GM23338 (cell line): ENCODE results near the gene NAGA. TPM values are rescaled to one million over a fixed set of nuclear protein-coding genes. Genes with fewer than 3 reads are reported as not detected.
"Not testable (repeated sequence)": the region's sequence is repeated elsewhere in the genome, so short reads cannot be mapped to it uniquely, and the experiment has no call there.

Experiments used
- ATAC-seq: fragments of 200-7000 bp; cut with Tn5 transposase; 3 replicates; pipeline ENCODE4 v1.9.1; 2020
- DNase-seq: peaks from one replicate; pipeline ENCODE4 v3.0.0-alpha.2; 2015; ENCODE audit warnings: low spot score
- H2AFZ ChIP-seq: fragments of 200-600 bp; sonication (generic); 2 replicates; pipeline ENCODE4 v1.8.0; 2016; ENCODE audit warnings: antibody characterized with exemption, mild to moderate bottlenecking, moderate library complexity
- H3F3A ChIP-seq: fragments of 200-600 bp; sonication (generic); replicated peaks from 2 replicates; pipeline ENCODE4 v1.8.0; 2017; ENCODE audit warnings: antibody characterized with exemption, mixed run types, low read depth
- H3K27ac ChIP-seq: fragments of 200-600 bp; sonication (generic); 2 replicates; pipeline ENCODE4 v1.6.1; 2016; ENCODE audit warnings: low read depth
- H3K27me3 ChIP-seq: fragments of 200-600 bp; sonication (generic); 2 replicates; pipeline ENCODE4 v1.8.0; 2016; ENCODE audit warnings: mild to moderate bottlenecking, mixed run types, moderate library complexity; ENCODE audit not compliant: insufficient read depth
- H3K36me3 ChIP-seq: fragments of 200-600 bp; sonication (generic); 2 replicates; pipeline ENCODE4 v1.8.0; 2016; ENCODE audit warnings: mild to moderate bottlenecking; ENCODE audit not compliant: insufficient read depth
- H3K4me1 ChIP-seq: fragments of 200-600 bp; sonication (generic); 2 replicates; pipeline ENCODE4 v1.8.0; 2016; ENCODE audit warnings: mild to moderate bottlenecking, moderate library complexity; ENCODE audit not compliant: insufficient read depth
- H3K4me2 ChIP-seq: fragments of 200-600 bp; sonication (generic); 2 replicates; pipeline ENCODE4 v1.7.1; 2017; ENCODE audit warnings: mixed run types
- H3K4me3 ChIP-seq: fragments of 200-600 bp; sonication (generic); 2 replicates; pipeline ENCODE4 v1.6.1; 2016; ENCODE audit warnings: mixed run types
- H3K79me2 ChIP-seq: fragments of 200-600 bp; sonication (generic); replicated peaks from 2 replicates; pipeline ENCODE4 v1.8.0; 2017; ENCODE audit warnings: mild to moderate bottlenecking; ENCODE audit not compliant: insufficient read depth
- H3K9me2 ChIP-seq: fragments of 200-600 bp; sonication (generic); 2 replicates; pipeline ENCODE4 v1.8.0; 2017; ENCODE audit not compliant: insufficient read depth
- H4K20me1 ChIP-seq: fragments of 200-600 bp; sonication (generic); replicated peaks from 2 replicates; pipeline ENCODE4 v1.8.0; 2017; ENCODE audit warnings: mild to moderate bottlenecking; ENCODE audit not compliant: insufficient read depth
- H3K27ac Mint-ChIP-seq: 2 replicates; pipeline ENCODE4 v1.8.0; 2020; ENCODE audit warnings: inconsistent platforms, mild to moderate bottlenecking, moderate library complexity, mixed read lengths
- H3K27me3 Mint-ChIP-seq: 3 replicates; pipeline ENCODE4 v1.8.0; 2022; ENCODE audit warnings: low read depth, mild to moderate bottlenecking, moderate library complexity, mixed read lengths, inconsistent platforms; ENCODE audit not compliant: insufficient read depth, poor library complexity
- H3K36me3 Mint-ChIP-seq: 3 replicates; pipeline ENCODE4 v1.8.0; 2021; ENCODE audit warnings: low read depth, mild to moderate bottlenecking, inconsistent platforms, moderate library complexity, mixed read lengths
- H3K4me1 Mint-ChIP-seq: 3 replicates; pipeline ENCODE4 v1.8.0; 2020; ENCODE audit warnings: mild to moderate bottlenecking, inconsistent platforms, mixed read lengths
- H3K4me3 Mint-ChIP-seq: 3 replicates; pipeline ENCODE4 v1.8.0; 2021; ENCODE audit warnings: moderate library complexity, mild to moderate bottlenecking, inconsistent platforms, mixed read lengths
- H3K9me3 Mint-ChIP-seq: 3 replicates; pipeline ENCODE4 v1.8.0; 2020; ENCODE audit warnings: moderate library complexity, mild to moderate bottlenecking, inconsistent platforms, mixed read lengths
- CREB1 ChIP-seq: fragments of 250-450 bp; sonication (Bioruptor Pico); IDR thresholded peaks from 2 replicates; pipeline ENCODE4 v1.5.0; 2020; ENCODE audit warnings: low read depth, mild to moderate bottlenecking, moderate library complexity
- CTCF ChIP-seq, 2 experiments: fragments of 200-600 bp in 1 of 2; sonication (generic) in 1 of 2; conservative IDR thresholded peaks; 2 replicates each; pipeline versions ENCODE4 v1.5.1 to v1.6.1; 2016 to 2017; ENCODE audit warnings: antibody characterized with exemption in 2 of 2, low read depth in 2 of 2, mild to moderate bottlenecking in 2 of 2, moderate library complexity in 1 of 2
- NANOG ChIP-seq: IDR thresholded peaks from 2 replicates; pipeline ENCODE4 v1.6.1; 2016; ENCODE audit warnings: antibody characterized with exemption, borderline replicate concordance
- REST ChIP-seq: IDR thresholded peaks from one replicate; pipeline ENCODE4 v1.6.1; 2018; ENCODE audit warnings: antibody characterized with exemption; ENCODE audit not compliant: unreplicated experiment
- polyA plus RNA-seq: library from polyadenylated mRNA; unstranded; fragments of >200 nt; fragmentation: Nextera tagmentation; extraction: Ambion mirVana; gene quantifications from 2 replicates; pipeline ENCODE4 v1.2.1, GENCODE V29; 2016
- total RNA-seq: library from RNA; depleted of rRNA; stranded (reverse); fragments of >200 nt; shearing (Covaris generic); gene quantifications from 2 replicates; pipeline ENCODE4 v1.2.3, GENCODE V29; 2014
- TF ChIP-seq, protein P1 (sequence below): IDR thresholded peaks from 2 replicates; pipeline ENCODE4 v1.6.1; 2016; ENCODE audit warnings: antibody characterized with exemption

Gene NAGA
- total and polyA plus RNA-seq, 2 experiments from 2014 or later, result 6.3 to 21.4 TPM

DNA sequence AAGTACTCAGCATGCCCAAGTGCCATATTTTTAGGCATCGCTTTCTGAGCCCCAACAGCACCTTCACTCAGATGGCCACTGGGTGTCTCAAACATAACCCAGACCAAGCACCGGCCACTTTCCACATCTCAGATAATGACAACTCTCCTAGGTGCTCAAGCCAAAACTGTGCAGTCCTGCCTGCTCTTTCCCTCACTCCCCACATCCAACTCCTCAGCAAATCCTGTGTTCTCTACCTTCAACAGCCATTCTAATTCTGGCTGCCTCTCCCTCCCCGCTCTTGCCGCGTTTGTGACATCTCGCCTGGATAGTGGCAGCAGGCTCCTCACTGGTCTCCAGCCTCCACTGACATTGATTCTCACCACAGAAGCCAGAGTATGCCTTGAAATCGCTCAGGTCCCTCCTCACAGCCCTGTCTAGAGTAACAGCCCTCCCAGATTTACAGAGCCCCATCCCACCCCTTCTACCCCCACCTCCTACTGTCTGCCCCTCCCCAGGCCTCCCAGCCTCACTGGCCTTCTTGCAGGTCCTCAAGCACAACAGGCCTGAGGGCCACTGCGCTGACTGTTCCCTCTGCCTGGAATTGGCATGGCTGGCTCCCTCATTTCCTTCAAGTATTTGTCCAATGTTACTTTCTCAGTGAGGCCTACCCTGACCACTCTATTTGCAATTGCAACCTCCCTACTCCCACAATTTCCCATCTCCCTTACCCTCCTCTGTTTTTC is 2.2 kb upstream of the NAGA start:
- H3F3A ChIP-seq, result peaks cover 14% of the 10 kb centered on the region
- no peaks in the 10 kb centered on the region; the same call in 1 of the 2 replicates for H3K79me2 ChIP-seq
- TF ChIP-seq, protein P1, sequence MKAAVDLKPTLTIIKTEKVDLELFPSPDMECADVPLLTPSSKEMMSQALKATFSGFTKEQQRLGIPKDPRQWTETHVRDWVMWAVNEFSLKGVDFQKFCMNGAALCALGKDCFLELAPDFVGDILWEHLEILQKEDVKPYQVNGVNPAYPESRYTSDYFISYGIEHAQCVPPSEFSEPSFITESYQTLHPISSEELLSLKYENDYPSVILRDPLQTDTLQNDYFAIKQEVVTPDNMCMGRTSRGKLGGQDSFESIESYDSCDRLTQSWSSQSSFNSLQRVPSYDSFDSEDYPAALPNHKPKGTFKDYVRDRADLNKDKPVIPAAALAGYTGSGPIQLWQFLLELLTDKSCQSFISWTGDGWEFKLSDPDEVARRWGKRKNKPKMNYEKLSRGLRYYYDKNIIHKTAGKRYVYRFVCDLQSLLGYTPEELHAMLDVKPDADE, result no peak
- TF ChIP-seq CREB1 (no peak), CTCF (conservative IDR thresholded peaks at IDR 0.05; ENCODE audit: low read depth in 2 of 2) (peak; percentile 10 to 16; a peak in 2 of 4 replicates), NANOG (no peak), REST (no peak)
- peaks cover 23% of the 10 kb centered on the region for H3K27me3 Mint-ChIP-seq
- H3K27ac ChIP-seq, result no peak overlapping the region
- H3K4me1 Mint-ChIP-seq, result peaks cover 25% of the 10 kb centered on the region
- no peaks in the 10 kb centered on the region for H3K9me2 ChIP-seq
- H3K36me3 Mint-ChIP-seq, result peaks cover 8% of the 10 kb centered on the region; the same call in 2 of the 3 replicates
- peak overlapping the region; percentile 80; the same call in 1 of the 2 replicates for H2AFZ ChIP-seq
- no peak overlapping the region for H3K4me2 ChIP-seq
- H4K20me1 ChIP-seq, result no peaks in the 10 kb centered on the region
- no peaks in the 10 kb centered on the region; the same call in 2 of the 3 replicates for H3K9me3 Mint-ChIP-seq
- H3K4me3 Mint-ChIP-seq, result peak overlapping the region; percentile 64; the same call in 2 of the 3 replicates
- peaks cover 11% of the 10 kb centered on the region for H3K27me3 ChIP-seq
- H3K27ac Mint-ChIP-seq, result no peak overlapping the region
- no peak overlapping the region for H3K4me3 ChIP-seq
- H3K36me3 ChIP-seq, result no peaks in the 10 kb centered on the region
- DNase-seq (no peak), ATAC-seq (no peak)
- H3K4me1 ChIP-seq, result peaks cover 37% of the 10 kb centered on the region

- ATAC-seq, H4K20me1 ChIP-seq, H3K27ac Mint-ChIP-seq, H3K27ac ChIP-seq, H3K36me3 ChIP-seq, H2AFZ ChIP-seq, H3K9me2 ChIP-seq, H3K9me3 Mint-ChIP-seq, H3K79me2 ChIP-seq, DNase-seq: not testable (repeated sequence)
- Histone ChIP-seq H3K4me2 (peak overlapping the region; percentile 96), H3K4me3 (peak overlapping the region; percentile 82), H3K4me1 (peaks cover 37% of the 10 kb centered on the region), H3F3A (peaks cover 14% of the 10 kb centered on the region), H3K27me3 (peaks cover 11% of the 10 kb centered on the region)
- peaks cover 16% of the 10 kb centered on the region for H3K36me3 Mint-ChIP-seq
- peaks cover 23% of the 10 kb centered on the region for H3K27me3 Mint-ChIP-seq
- peaks cover 25% of the 10 kb centered on the region for H3K4me1 Mint-ChIP-seq
- H3K4me3 Mint-ChIP-seq, result peak overlapping the region; percentile 82
Measured at GRCh38 chr22:42071508-42071907, 896 bp upstream of the NAGA start.
